HG03342 (cell line): ENCODE data around the gene KRT2.
"Not testable (repeated sequence)": the region's sequence is repeated elsewhere in the genome, so short reads cannot be mapped to it uniquely, and the experiment has no call there.

Experiments used
- ATAC-seq: cut with Tn5 transposase; IDR thresholded peaks from one replicate; pipeline ENCODE4 v1.9.1; 2021; ENCODE audit warnings: mild to moderate bottlenecking, moderate library complexity; ENCODE audit not compliant: unreplicated experiment

KRT2 gene

DNA sequence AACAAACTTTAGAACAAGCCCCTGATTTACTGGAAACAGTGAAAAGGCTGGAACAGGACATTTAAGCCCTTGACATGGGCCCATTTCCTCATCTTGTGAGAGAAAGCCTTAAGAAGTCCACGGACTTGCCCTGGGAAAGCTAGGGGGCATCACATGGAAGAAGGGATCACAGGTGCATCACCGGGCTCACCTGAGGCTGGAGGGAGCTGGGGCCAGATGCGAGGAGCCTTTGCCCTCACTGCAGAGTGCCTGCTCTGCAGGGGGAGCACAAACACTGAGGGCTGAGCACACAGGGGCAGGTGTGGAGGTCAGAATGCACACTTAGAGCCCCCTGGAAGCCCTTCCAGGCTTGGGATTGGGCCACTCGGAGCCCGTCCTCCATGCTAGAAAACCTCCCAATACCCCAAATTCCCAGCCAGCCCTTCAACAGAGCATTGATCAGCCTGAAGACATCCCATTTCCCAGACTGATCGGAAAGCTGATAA, 33.4 kb upstream of the KRT2 start:
- no peak for ATAC-seq

DNA sequence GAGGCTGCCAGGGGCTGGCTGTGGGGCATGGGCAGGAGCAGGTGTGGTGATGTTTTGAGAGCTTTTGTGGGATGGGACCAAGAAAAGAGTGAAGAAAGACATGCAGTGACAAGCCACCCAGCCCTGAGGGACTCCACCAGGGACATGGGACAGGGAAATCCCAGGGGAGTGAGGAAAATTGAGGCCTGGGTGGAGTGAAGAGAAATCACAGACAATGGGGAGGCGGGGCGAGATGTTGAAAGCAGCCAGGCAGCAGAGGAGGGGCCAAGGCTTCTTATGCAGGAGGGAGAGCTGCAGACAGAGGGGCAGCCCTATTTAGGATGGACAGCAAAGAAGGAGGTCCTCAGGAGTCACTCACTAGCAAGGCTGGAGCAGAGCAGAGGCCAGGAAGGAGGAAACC, 32.4 kb upstream of the KRT2 start:
- ATAC-seq, result no peak

DNA sequence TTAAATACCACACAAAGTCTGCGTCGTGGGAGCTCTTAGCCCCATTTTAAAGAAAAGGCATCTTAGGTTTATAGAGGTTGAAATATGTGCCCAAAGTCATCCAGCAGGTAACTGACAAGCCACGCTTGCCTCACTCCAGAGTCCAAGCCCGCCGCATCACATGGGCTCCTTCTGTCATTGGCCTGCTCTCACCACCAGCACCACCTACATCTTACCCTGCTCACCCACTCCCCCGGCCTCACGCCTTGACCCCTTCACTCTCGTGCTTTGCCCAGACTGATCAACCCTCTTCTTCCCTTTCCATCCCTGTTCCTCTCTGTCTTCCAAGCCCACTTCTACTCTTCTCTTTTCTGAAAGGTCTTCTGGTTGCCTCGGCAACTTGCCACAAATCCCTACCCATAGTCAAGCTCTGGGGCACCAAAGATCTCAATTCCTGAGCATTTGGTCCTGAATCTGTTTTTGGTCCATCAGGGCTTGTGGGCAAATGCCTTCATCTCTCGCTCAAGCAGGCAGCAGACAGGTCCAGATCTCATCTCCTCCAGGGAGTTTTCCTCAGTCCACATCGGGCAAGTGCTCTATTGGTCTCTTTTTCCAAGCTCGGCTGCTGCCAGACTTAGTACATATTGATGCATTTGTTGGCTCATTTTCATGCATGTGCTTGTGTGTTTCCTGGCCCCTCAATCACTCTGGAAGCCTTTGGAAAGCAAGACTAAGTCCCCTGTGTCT, 31.7 kb upstream of the KRT2 start:
- ATAC-seq, result no peak

DNA sequence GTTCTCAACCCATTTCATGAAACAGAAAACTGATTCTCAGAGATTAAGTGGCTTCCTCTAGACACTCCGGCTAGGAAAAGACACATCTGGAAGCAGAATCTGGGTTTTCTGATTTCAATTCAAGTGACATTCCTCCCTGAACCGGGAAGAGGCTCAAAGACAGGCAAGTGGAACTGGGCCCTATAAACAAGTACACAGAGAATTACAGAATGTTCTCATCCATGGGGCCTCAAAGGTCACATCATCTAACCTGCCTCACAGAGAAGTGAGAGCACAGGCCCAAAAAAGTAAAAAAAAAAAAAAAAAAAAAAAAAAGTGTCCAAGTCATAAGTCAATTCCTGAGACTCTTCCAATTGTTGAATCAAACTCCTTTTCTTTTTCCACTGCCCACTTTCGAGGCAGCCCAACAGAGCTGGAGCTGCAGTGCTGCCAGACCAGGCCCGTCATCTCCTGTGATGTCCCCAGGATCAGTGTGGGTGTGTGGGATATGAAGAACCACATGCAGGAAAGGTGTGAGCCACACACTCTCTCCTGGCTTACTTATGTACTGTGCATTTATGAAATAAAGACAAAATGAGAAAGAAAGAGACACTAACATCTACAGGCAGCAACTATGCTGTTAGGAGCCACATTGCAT, 31.0 kb upstream of the KRT2 start:
- no peak for ATAC-seq

DNA sequence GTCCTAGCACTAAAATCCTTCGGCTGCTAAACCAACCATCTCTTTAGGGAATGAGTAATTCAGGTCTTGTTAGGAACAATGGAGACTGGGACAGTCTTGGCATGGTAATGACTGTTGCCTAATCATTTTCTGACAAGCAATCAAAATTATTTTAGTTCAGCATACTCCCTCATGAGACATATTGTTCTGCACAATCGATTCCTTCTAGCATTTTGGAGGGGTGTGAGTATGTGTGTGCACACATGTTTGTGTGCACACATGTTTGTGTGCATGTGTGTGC, 30.3 kb upstream of the KRT2 start:
- ATAC-seq, result no peak

DNA sequence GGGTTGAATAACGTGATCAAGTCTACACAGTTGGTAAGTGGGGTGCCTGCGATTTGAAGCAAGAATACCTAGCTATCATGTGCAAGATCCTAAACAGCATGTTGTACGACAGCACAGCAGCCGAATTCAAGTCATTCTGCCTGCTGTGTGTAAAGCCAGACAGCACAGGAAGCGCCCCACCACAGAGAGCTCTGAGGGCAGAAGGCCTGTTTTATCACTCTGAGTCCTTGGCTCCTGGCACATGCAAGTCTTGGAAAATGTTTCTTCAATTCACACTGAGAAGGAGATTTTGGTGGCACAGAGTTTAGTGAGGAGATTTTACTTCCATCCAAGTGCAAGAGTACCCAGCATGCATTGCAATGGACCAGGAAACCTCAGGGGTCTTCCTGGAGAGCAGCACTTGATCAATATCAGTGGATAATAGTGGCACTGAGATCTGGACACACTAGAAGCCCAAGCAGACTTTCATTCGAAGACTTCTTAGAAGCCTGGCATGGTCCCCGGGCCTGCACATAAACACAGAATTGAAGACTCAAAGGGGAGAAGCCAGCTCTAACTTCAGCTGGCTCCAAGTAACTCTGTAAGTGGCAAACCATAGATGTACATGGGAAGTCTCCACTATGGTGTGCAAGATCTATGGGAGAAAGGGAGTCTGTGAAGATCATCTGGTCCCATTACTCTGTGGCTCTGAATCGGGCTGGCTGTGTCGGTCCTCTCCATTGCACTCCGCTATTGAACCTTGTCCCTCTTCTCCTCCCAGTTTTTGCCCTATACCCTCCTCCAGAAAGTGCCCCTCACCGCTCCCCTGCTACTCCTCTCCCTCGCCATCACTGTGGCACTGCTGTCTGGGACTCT, 29.7 kb upstream of the KRT2 start:
- no peak for ATAC-seq

DNA sequence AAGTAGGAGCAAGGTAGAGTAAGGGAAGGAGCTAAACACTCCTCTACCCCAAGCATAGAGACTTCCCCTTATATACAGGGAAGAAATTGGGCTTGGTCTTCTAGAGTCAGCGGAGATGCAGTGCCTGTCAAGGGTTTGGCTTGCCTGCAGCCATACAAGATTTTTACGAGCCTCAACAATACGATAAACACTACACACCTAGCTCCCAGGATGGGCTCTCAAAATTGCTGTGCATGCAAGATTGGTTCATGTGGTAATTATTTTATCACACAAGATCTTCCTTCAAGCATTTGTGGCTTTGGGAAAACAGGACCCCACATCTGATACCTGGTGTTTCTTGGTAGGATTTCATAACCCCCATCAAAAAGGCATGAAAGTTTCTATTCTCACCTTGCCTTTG, 28.4 kb upstream of the KRT2 start, which contains the start of gene KRT1:
Gene KRT1 (minus strand): TSS at position 45 of the 400 bp plus-strand sequence. CDS start 59 bp downstream, outside the sequence.
- no peak for ATAC-seq

DNA sequence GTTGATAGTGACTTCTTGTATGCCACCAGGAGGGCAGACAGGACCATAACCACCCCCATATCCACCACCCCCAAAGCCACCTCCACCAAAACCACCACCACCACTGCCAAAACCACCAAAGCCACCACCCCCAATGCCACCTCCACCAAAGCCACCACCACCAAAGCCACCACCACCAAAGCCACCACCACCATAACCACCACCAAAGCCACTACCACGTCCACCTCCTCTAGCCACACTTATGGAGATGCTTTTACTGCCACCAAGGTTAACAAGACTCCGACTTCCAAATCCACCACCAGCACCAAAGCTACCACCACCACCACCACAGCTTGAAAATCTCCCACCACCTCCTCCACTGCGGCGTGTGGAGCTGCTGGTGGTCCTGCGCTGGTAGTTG, 27.9 kb upstream of the KRT2 start:
- ATAC-seq, result no peak

DNA sequence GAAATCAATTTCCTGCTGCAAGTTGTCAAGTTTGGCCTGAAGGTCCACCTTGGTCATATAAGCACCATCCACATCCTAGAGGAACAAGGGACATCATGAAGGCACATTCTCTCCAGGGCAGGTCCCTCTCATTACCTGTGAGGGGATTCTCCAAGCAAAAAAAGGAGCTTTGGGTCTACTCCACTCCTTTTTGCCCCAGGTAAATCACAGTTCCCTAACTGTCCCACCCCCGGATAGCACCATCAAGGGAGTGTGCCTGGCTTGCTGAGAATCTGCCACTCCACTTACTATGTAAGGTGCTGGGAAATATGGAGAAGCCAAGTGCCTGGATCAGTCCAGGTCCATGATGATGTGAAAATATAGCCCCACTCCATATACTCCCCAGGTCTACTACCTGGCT, 25.7 kb upstream of the KRT2 start:
- no peak for ATAC-seq

DNA sequence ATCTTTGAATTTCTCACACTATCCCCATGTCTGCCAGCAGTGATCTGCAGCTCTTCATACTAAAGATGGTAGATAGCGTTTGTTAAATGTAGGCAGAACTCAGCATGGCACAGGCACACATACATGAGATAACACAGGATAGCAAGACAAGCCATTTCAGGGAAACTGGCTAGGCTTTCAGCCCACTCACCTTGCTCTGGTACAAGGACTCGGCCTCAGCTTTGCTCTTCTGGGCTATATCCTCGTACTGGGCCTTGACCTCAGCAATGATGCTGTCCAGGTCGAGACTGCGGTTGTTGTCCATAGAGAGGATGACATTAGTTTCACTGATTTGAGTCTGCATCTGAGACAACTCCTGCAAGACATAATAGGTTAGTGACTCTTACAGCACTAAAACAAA, 25.1 kb upstream of the KRT2 start:
- no peak for ATAC-seq

DNA sequence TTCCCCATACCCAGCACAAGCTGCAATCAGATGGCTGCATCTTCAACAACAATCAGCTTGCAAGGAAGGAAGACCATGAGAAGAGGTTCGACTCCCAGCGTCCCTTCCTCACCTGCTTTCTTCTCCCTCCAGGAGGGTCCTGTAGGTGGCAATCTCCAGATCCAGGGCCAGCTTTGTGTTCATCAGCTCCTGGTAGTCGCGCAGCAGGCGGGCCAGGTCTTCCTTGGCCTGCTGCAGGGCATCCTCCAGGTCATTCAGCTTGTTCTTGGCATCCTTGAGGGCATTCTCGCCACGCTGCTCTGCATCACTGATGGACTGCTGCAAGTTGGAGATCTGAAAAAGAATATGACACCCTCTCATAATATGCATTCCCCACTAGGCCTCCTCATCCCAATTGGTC, 24.2 kb upstream of the KRT2 start:
- ATAC-seq, result no peak

DNA sequence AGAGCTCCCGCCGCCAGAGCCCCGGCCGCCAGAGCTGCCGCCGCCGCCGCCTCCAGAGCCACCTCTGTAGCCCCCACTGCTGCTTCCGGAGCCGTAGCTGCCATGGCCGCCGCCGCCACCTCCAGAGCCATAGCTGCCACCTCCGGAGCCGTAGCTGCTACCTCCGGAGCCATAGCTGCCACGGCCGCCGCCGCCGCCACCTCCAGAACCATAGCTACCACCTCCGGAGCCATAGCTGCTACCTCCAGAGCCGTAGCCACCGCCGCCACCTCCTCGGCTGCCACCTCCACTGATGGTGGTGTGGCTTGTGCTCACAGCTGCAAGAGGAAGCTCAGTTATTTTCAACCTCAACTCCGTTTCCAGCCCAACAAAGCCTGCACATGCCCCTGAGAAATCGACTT, 23.3 kb upstream of the KRT2 start:
- no peak for ATAC-seq

DNA sequence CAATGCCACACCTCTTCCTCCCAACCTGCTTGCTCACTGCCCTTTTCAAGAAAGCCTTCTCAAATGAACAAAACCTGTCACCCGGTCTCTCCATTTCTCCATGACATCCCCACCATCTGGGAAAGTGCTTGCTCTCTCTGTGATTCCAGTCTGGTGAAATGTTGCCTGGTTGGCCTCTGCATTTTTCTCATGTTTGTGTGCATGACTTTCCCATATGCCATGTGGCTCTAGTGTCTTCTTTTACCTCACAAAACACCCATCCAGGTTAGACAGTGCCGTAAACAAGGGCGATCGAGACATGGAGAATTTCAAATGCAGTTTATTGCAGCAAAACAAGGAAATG, 22.4 kb upstream of the KRT2 start:
- no peak for ATAC-seq

DNA sequence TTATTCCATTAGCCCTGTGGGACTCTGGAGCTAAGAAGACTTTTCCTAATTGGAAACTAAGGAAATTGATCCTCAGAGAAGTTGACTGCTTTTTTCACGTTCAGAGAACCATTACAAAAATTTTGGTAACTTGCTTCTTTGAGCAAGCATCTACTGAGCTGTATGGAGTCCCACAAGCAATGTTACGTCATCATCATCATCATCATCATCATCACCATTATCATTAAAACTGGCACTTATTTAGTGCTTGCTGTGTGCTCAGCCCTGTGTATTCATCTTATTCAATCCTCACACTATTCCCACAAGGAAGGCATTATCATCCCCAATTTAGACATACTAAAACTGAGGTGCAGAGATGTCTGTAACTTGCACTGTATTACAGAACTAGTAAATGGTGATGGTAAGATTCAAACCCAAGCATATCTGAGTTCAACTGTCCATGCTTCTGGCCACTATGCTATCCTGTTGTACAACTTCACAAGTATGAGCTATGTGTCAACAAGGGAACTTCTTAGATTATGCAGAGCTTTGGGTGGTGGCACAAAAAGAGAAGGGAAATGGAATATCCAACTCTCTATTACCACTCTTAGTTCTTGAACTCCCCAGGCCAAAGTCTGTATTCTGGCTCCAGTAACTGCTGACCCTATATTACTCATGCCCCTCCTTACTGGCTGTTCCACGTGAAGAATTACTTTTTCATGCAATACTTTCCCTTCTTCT, 21.9 kb upstream of the KRT2 start:
- no peak for ATAC-seq

DNA sequence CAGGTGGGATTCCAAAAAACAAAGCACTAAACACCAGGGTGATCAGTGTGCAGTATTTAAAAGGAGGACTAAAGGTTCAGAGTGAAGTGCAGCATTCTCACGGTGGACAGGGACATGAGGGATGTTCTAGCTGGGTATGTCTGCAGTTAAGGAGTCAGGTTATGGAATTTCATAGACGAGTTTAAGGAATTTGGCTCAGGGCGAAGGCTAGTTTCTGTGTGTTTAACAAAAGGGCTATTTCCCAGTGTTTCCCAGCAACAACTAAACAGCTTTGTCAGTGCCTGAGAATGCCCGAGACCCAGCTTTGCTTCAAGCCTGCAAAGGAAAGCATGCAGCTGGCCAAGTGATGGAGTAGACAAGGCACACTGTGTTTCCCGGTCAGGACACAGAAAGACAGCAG, 21.2 kb upstream of the KRT2 start:
- ATAC-seq, result no peak

DNA sequence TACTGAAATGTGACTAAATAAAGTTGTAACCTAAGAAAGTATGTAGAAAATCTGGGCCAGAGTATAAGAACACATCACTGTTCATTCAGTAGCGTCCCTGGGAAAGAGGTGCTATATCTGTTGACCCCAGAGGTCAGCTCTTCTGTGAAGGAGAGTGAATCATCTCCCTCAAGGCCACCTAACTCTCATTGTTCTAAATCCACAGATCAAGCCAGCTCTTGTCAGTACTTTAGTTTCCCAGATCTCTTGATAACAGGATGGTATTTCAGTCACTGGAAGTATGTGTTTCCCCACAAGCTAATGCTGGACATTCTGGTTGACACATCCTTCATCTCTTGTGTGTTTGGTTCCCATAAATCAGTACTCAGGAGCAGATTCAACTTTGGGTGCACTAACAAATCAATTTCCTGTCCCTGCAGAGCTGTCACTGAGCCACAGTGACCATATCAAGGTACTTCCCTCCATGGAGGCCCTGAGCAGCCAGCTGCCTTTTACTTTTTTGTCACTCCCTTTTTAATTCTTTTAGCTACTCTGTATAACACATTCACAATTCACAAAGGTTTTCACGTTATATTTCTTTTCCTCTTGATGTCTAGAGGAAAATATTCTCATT, 20.4 kb upstream of the KRT2 start:
- no peak for ATAC-seq

DNA sequence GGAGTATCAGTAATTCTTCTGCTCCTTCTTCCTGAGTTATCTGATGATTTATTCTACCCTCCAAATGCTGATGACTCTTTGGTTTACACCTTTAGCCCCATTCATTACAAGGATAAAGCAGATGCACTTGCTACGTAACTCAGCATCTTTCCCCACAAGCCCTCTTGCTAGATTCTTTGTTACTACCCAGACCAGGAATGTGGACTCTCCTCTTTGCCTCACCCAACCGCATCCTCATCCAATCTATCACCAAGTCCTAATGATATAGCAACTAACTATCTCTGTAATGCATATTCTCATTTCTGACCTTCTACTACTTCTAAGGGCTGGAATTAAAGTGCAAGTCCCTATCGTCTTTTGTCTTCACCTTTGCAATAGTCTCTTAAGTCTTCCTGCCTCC, 18.9 kb upstream of the KRT2 start:
- ATAC-seq, result no peak

DNA sequence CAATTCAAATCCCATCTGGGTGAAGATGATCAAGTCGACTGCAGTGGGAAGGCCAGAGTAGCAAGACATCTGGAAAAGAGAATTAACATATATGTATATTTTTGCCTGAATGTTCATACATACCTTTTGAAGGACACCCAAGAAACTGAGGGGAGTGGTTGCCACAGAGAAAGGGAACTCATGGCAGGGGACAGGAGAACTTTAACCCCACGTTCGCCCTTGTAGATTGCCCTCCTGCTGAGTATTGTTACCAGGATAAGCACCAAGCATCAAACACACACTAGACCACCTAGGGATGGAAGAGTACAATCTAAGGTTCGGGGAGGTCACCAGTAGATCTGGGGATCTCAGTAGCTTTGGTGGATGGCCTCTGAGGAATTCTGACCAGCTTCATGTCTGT, 18.5 kb upstream of the KRT2 start:
- ATAC-seq, result no peak

DNA sequence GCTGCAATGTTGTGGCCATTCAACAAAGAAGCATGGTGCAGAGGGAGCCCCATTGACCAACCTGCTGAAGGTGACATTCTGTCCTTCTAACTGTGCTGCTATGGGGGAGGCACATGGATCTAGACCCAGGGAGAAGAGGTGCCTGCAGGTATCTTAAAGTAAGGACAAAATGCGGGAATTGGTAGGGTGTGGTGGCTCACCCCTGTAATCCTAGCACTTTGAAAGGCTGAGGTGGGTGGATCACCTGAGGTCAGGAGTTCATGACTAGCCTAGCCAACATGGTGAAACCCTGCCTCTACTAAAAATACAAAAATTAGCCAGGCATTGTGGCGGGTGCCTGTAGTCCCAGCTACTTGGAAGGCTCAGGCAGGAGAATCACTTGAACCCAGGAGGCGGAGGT, 17.9 kb upstream of the KRT2 start:
- ATAC-seq, result not testable (repeated sequence)

DNA sequence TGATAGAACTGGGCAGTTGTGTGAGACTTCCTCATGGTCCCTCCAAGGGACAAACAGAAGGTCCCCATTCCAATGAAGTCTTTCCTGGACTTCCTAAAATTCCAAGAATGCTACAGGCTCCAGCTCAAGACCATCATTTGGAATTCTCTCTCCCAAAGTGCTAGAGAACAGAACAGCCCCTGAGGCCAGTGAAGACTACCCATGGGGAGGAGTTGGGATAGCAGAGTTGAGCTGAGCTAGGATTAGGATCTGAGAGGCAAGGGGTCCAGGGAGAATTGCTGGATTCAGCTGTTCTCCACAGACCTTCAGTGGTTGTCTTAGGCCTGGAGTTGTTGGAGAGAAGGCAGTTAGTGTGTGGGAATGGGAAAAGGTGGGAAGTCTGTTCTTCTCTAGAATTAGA, 17.4 kb upstream of the KRT2 start:
- no peak for ATAC-seq

DNA sequence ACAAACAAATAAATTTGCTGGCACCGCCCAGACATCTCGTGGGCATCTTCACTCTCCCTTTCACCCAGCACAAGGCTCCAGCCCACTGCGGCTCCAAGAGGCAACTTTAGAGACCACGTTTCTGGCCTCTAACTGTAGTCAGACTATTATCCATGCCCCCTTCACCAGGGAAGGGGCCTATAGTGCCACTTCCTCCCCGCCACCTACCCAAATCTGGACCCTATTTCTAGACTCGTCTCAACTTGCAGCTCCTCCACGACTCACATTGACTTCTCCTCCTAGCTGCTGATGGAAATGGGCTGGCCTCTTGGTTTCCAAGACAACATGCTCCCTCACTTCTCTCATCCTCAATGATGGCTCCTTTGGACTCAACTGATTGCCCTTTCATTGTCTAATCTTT, 15.9 kb upstream of the KRT2 start:
- no peak for ATAC-seq
